Urinary bladder (tissue), 4 donors: ENCODE results near the gene SETBP1. TPM values are rescaled to one million over a fixed set of nuclear protein-coding genes. Genes with fewer than 3 reads are reported as not detected.
"Not testable (repeated sequence)": the region's sequence is repeated elsewhere in the genome, so short reads cannot be mapped to it uniquely, and the experiment has no call there.

Source experiments
- DNase-seq: peaks from one replicate; pipeline ENCODE4 v3.0.0-alpha.2; 2015; ENCODE audit errors: extremely low spot score
- H3K27ac ChIP-seq: one replicate; pipeline ENCODE4 v1.5.1; 2013; ENCODE audit warnings: low read depth, mild to moderate bottlenecking, moderate library complexity
- H3K36me3 ChIP-seq: one replicate; pipeline ENCODE4 v1.6.1; 2013; ENCODE audit warnings: mild to moderate bottlenecking, moderate library complexity; ENCODE audit not compliant: insufficient read depth
- H3K4me1 ChIP-seq: one replicate; pipeline ENCODE4 v1.6.1; 2013; ENCODE audit warnings: mild to moderate bottlenecking, moderate library complexity; ENCODE audit not compliant: insufficient read depth
- H3K4me3 ChIP-seq: one replicate; pipeline ENCODE4 v1.5.1; 2013; ENCODE audit warnings: low read depth, low read length
- WGBS: extraction: QIAGEN DNeasy Blood & Tissue Kit; methylation state at CpG from one replicate; pipeline ENCODE4 v1.1.7; 2013; 5-methylcytosine and 5-hydroxymethylcytosine counted together
- polyA plus RNA-seq: library from polyadenylated mRNA; stranded (reverse); fragments of 200-250 nt; gene quantifications from one replicate; pipeline ENCODE4 v1.2.3, GENCODE V29; 2013
- total RNA-seq: library from RNA; depleted of rRNA; stranded (reverse); fragments of >200 nt; gene quantifications from one replicate; pipeline ENCODE4 v1.2.3, GENCODE V29; 2014
- donor health status: healthy with polysubstance abuse.
- donor health status: healthy.

SETBP1 gene
- total and polyA plus RNA-seq, 2 donors, result 12.6 to 46.7 TPM

DNA sequence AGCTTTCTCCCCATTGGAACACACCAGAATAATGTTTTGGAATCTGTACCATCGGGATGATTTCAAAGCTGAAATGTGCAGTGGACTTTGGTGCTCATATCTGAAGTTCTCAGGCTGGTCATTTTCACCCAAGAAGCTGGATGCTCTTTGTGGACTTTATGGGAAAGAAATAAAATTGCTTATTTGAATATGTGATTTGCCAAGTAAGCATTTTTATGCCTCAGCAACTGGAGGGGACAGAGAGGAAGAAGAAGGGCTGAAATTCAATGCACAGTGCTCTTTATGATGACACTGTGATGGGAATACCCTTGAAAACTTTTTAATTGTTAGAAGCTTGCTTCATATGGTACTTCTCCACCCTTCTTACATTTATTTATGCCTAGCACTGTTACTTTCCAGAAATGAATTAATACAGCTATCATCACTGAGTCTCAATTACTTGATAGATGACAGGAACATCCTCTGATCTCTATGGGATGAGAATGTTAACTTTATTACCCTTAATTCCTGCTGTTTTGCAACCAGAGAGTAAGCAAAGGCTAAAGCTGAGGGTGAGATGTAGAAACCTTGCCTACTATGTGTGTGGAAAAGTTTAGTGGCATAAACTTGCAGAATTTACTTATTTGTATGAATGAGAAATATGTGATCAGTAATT, 23.6 kb downstream of the SETBP1 start:
- Histone ChIP-seq H3K27ac (no peak overlapping the region), H3K4me3 (no peak overlapping the region), H3K4me1 (no peaks in the 10 kb centered on the region), H3K36me3 (no peaks in the 10 kb centered on the region)
- 90% methylated on average over 1 of the region's 1 CpG for WGBS
- no peak for DNase-seq

GRCh38 chr18:44705075-44705675, 24.5 kb downstream of the SETBP1 start:
- DNase-seq, result no peak
- H3K36me3 ChIP-seq, result no peaks in the 10 kb centered on the region
- H3K4me3 ChIP-seq, result no peak overlapping the region
- no peak overlapping the region for H3K27ac ChIP-seq
- H3K4me1 ChIP-seq, result no peaks in the 10 kb centered on the region
- 87% methylated on average over 2 of the region's 2 CpGs for WGBS

DNA sequence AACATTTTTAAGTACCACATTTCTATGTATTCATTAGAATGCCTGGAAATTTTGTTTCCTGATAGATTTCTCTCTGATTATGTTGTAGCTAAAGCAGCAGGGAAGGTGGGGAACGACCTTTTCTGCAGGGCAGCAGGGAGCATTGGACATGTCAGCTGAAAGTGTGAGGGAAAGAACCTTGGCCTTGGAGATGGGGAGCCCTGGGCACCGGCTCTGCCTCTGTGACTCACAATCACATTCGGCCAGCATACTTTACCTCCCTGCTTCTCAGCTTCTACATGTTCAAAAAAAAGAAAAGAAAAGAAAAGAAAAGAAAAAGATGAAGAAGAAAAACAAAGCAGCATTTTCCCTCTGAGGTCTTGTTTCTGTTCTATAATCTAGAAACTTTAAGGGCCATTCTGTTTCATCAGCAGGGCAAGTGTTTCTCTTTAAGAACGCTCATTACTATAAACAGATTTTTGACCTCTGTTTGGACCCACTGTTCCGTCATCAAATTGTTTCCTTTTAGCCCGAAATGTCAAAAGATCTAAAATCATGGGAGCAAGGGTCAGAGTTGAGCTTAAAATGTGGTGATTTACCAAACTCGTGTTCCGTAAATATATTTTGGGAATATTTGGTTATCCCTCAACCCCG, 27.9 kb downstream of the SETBP1 start:
- H3K27ac ChIP-seq, result no peak overlapping the region
- no peaks in the 10 kb centered on the region for H3K36me3 ChIP-seq
- H3K4me3 ChIP-seq, result no peak overlapping the region
- no peaks in the 10 kb centered on the region for H3K4me1 ChIP-seq
- no peak for DNase-seq
- WGBS, result 47% methylated on average over 9 of the region's 9 CpGs

- DNase-seq, result no peak
- Histone ChIP-seq H3K27ac (peak overlapping the region; percentile 15), H3K4me3 (no peak overlapping the region), H3K4me1 (no peaks in the 10 kb centered on the region), H3K36me3 (no peaks in the 10 kb centered on the region)
- WGBS, result 44% methylated on average over 9 of the region's 9 CpGs
These were observed 28.8 kb downstream of the SETBP1 start for GRCh38 chr18:44709307-44710126.

DNA sequence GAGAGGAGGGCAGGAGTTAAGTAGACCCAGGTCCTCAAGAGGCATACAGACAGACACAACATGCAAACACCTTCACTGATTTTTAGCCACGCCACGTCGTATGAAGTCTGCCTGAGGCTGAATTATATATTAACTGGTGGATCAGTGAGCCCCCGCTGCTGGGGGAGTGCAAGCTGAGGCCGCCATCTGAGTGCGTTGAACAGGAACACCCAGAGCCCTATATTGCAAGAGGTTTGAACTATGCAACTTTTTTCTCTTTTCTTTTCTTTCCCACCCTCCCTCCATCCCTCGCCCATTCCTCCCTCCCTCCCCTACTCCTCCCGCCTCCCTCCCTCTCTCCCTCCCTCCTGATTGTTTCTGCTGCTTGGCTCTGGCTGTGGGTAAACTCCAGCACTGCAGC, 30.2 kb downstream of the SETBP1 start:
- WGBS, result 89% methylated on average over 8 of the region's 8 CpGs
- H3K4me1 ChIP-seq, result no peaks in the 10 kb centered on the region
- DNase-seq, result no peak
- no peak overlapping the region for H3K27ac ChIP-seq
- H3K4me3 ChIP-seq, result no peak overlapping the region
- H3K36me3 ChIP-seq, result no peaks in the 10 kb centered on the region

- no peaks in the 10 kb centered on the region for H3K36me3 ChIP-seq
- WGBS, result 86% methylated on average over 2 of the region's 2 CpGs
- H3K4me1 ChIP-seq, result no peaks in the 10 kb centered on the region
- no peak overlapping the region for H3K4me3 ChIP-seq
- DNase-seq, result no peak
- H3K27ac ChIP-seq, result no peak overlapping the region
These were observed 31.3 kb downstream of the SETBP1 start for GRCh38 chr18:44712025-44712424.

DNA sequence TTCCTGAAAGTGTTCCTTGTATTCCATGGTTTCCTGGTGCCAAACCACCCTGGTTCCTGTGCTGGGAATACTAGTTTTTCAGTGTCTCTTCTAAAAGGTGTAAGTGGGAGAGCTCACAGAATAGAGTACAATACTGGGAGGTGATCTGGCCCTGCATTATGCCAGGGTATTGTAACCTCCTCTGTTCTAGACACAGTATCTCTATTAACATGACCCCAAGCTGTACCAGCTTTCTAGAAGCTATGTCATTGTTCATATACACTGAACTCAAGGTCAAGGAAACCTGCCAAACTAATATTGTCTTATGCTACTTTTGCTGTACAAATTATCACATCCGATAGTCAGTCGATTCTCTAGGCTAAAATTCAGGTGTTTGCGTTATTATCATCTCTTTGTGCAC, 32.7 kb downstream of the SETBP1 start:
- no peak overlapping the region for H3K4me3 ChIP-seq
- H3K27ac ChIP-seq, result no peak overlapping the region
- DNase-seq, result no peak
- WGBS, result over 99% methylated on average over 3 of the region's 3 CpGs
- H3K4me1 ChIP-seq, result no peaks in the 10 kb centered on the region
- H3K36me3 ChIP-seq, result no peaks in the 10 kb centered on the region

- WGBS, result 87% methylated on average over 9 of the region's 9 CpGs
- Histone ChIP-seq H3K27ac (no peak overlapping the region), H3K36me3 (no peaks in the 10 kb centered on the region), H3K4me3 (no peak overlapping the region), H3K4me1 (no peaks in the 10 kb centered on the region)
- DNase-seq, result no peak
These were observed 33.7 kb downstream of the SETBP1 start for GRCh38 chr18:44714376-44714775.

- H3K27ac ChIP-seq, result no peak overlapping the region
- H3K4me1 ChIP-seq, result no peaks in the 10 kb centered on the region
- WGBS, result 37% methylated on average over 7 of the region's 7 CpGs
- no peaks in the 10 kb centered on the region for H3K36me3 ChIP-seq
- no peak for DNase-seq
- H3K4me3 ChIP-seq, result no peak overlapping the region
These were observed 34.6 kb downstream of the SETBP1 start for GRCh38 chr18:44715245-44715644.

DNA sequence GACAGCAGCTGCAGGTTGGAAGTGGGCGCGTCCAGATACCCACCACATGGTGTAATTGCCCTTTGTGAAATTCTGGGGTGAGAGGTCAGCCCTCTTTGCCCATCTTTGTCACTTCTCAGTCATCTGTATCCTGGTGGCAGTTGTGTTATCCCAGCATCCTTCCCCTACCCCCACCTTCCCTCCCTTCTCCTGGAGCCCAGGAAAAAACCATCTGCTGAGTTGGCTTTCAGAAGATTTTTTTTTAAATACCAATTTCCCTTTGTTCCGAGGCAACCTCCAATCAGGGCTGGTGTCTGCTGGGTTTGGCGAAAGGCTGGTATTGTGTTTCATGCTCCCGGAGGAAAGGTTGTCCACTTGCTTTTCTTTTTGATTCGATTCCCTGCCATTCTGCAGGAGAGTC, 35.2 kb downstream of the SETBP1 start:
- H3K4me1 ChIP-seq, result no peaks in the 10 kb centered on the region
- no peak for DNase-seq
- no peak overlapping the region for H3K27ac ChIP-seq
- WGBS, result 67% methylated on average over 6 of the region's 6 CpGs
- no peaks in the 10 kb centered on the region for H3K36me3 ChIP-seq
- no peak overlapping the region for H3K4me3 ChIP-seq

GRCh38 chr18:44716697-44717163, 36.0 kb downstream of the SETBP1 start:
- Histone ChIP-seq H3K4me3 (no peak overlapping the region), H3K4me1 (no peaks in the 10 kb centered on the region), H3K36me3 (no peaks in the 10 kb centered on the region), H3K27ac (no peak overlapping the region)
- WGBS, result 94% methylated on average over 5 of the region's 5 CpGs
- DNase-seq, result no peak

- H3K27ac ChIP-seq, result no peak overlapping the region
- H3K4me1 ChIP-seq, result peaks cover 3% of the 10 kb centered on the region
- H3K36me3 ChIP-seq, result no peaks in the 10 kb centered on the region
- no peak for DNase-seq
- 92% methylated on average over 3 of the region's 3 CpGs for WGBS
- H3K4me3 ChIP-seq, result no peak overlapping the region
These were observed 38.9 kb downstream of the SETBP1 start for GRCh38 chr18:44719519-44720060.

- 94% methylated on average over 3 of the region's 3 CpGs for WGBS
- H3K4me1 ChIP-seq, H3K4me3 ChIP-seq, DNase-seq, H3K36me3 ChIP-seq, H3K27ac ChIP-seq: not testable (repeated sequence)
These were observed 41.1 kb downstream of the SETBP1 start for GRCh38 chr18:44721748-44722147.
